Activated T-cell treated with anti-CD3 and anti-CD28 coated beads, Interleukin-2, amount 50 U/mL, for 24 hours (primary cell): ENCODE measurements around the gene TMEM60.
A peak's percentile ranks its signal among the peaks of the same experiment; 100 is the strongest.
"Not testable (repeated sequence)": the region's sequence is repeated elsewhere in the genome, so short reads cannot be mapped to it uniquely, and the experiment has no call there.

Experiments used
- DNase-seq: peaks from one replicate; pipeline ENCODE4 v3.0.0-alpha.2; 2020
- H3K27ac Mint-ChIP-seq: 2 replicates; pipeline ENCODE4 v1.8.0; 2020; ENCODE audit warnings: mild to moderate bottlenecking, mixed read lengths
- H3K27me3 Mint-ChIP-seq: 2 replicates; pipeline ENCODE4 v1.8.0; 2020; ENCODE audit warnings: mixed read lengths
- H3K36me3 Mint-ChIP-seq: 2 replicates; pipeline ENCODE4 v1.8.0; 2020; ENCODE audit warnings: low read depth, mixed read lengths
- H3K4me1 Mint-ChIP-seq: 2 replicates; pipeline ENCODE4 v1.8.0; 2020; ENCODE audit warnings: low read depth, mixed read lengths
- H3K4me3 Mint-ChIP-seq: 2 replicates; pipeline ENCODE4 v1.8.0; 2020; ENCODE audit warnings: mild to moderate bottlenecking, moderate library complexity, mixed read lengths
- H3K9me3 Mint-ChIP-seq: 2 replicates; pipeline ENCODE4 v1.8.0; 2020; ENCODE audit warnings: mixed read lengths

Gene TMEM60

GRCh38 chr7:77798394-77799077 is at the start of gene TMEM60, which contains the start of gene PHTF2:
TMEM60 (minus strand) TSS chr7:77798434; CDS start chr7:77794373, 4,061 bp downstream.
PHTF2 (plus strand) TSS chr7:77798773.
- H3K36me3 Mint-ChIP-seq = peaks cover 40% of the 10 kb centered on the region

GRCh38 chr7:77846317-77847092 is 48.3 kb upstream of the TMEM60 start:
- Mint-ChIP-seq H3K4me1 (peaks cover 28% of the 10 kb centered on the region), H3K27ac (no peak overlapping the region), H3K36me3 (peaks cover 42% of the 10 kb centered on the region), H3K9me3 (no peaks in the 10 kb centered on the region), H3K4me3 (no peak overlapping the region), H3K27me3 (no peaks in the 10 kb centered on the region)
- no peak for DNase-seq

More at GRCh38 chr7:77798394-77799077, at the start of gene TMEM60, which contains the start of gene PHTF2:
- Mint-ChIP-seq H3K27me3 (no peaks in the 10 kb centered on the region), H3K4me3 (peak within 1 kb of the TSS; percentile 97), H3K4me1 (peaks cover 72% of the 10 kb centered on the region), H3K9me3 (no peaks in the 10 kb centered on the region), H3K27ac (peak within 1 kb of the TSS; percentile 97)
- DNase-seq = peak; percentile 93

- Mint-ChIP-seq H3K36me3 (peaks cover 30% of the 10 kb centered on the region), H3K9me3 (no peaks in the 10 kb centered on the region), H3K4me3 (no peak overlapping the region), H3K4me1 (peaks cover 21% of the 10 kb centered on the region), H3K27ac (no peak overlapping the region), H3K27me3 (no peaks in the 10 kb centered on the region)
- DNase-seq = no peak
These were observed 45.0 kb upstream of the TMEM60 start for GRCh38 chr7:77843194-77843593.

- no peak for DNase-seq
- Mint-ChIP-seq H3K4me1 (peaks cover 19% of the 10 kb centered on the region), H3K27me3 (no peaks in the 10 kb centered on the region), H3K36me3 (peaks cover 18% of the 10 kb centered on the region), H3K4me3 (no peak overlapping the region), H3K9me3 (peaks cover 6% of the 10 kb centered on the region), H3K27ac (no peak overlapping the region)
These were observed 41.7 kb upstream of the TMEM60 start for GRCh38 chr7:77839919-77840318.

DNA sequence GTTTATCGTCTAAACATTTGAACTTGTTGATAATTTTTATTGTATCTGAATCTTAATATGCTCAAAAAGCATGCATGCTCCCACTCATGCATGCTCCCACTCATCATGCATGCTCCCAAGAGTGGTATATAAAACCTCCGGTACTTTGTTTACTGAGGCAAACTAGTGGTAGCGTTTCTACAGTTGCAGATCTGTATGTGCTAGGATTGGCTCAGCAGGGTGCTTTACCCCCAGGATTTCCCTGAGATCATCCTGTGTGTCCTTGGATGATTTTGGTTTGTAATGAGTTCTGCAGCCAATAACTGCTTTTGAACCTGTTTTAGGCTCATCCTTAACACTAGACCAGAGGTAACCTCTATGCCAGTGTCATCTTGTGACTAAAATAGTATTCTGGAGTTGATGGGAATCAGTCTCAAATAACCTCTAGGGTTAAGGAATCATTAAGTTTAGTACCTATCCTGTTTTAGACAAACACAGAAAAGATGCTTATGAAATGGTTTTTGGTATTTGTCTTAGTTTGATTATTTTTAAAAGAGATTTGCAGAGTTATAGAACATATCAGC is 40.8 kb upstream of the TMEM60 start:
- Mint-ChIP-seq H3K27ac (no peak overlapping the region), H3K36me3 (peaks cover 16% of the 10 kb centered on the region), H3K27me3 (no peaks in the 10 kb centered on the region), H3K9me3 (peaks cover 6% of the 10 kb centered on the region), H3K4me3 (no peak overlapping the region), H3K4me1 (peaks cover 26% of the 10 kb centered on the region)
- DNase-seq = no peak

- H3K27me3 Mint-ChIP-seq = no peaks in the 10 kb centered on the region
- no peak overlapping the region for H3K27ac Mint-ChIP-seq
- peaks cover 34% of the 10 kb centered on the region for H3K4me1 Mint-ChIP-seq
- H3K36me3 Mint-ChIP-seq = peaks cover 11% of the 10 kb centered on the region
- H3K4me3 Mint-ChIP-seq = no peak overlapping the region
- peaks cover 6% of the 10 kb centered on the region for H3K9me3 Mint-ChIP-seq
- no peak for DNase-seq
These were observed 39.7 kb upstream of the TMEM60 start for GRCh38 chr7:77837966-77838365.

DNA sequence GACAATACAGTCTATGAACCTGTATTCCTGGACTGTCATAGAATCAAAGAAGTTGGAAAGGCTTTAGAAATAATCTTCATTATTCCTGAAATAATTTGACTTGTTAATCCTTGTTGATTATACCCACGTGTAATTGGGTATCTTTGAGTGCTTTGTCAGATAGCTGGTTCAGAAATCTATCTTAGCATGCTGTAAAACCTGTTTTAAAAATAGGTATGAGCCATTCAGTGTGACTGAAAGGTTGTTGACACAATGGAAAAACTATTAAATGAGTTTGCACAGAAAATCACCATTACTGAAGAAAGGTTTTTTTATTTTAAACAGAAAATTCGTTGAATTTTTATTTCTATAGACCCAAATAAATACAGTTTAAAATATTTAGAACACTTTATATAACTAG is 39.0 kb upstream of the TMEM60 start:
- Mint-ChIP-seq H3K9me3 (peaks cover 6% of the 10 kb centered on the region), H3K27ac (no peak overlapping the region), H3K27me3 (no peaks in the 10 kb centered on the region), H3K36me3 (peaks cover 8% of the 10 kb centered on the region), H3K4me1 (peaks cover 37% of the 10 kb centered on the region), H3K4me3 (no peak overlapping the region)
- DNase-seq = no peak

- not testable (repeated sequence) for H3K36me3 Mint-ChIP-seq, H3K27me3 Mint-ChIP-seq, H3K27ac Mint-ChIP-seq, H3K4me3 Mint-ChIP-seq, H3K9me3 Mint-ChIP-seq, DNase-seq
- H3K4me1 Mint-ChIP-seq = peaks cover 46% of the 10 kb centered on the region
These were observed 38.2 kb upstream of the TMEM60 start for GRCh38 chr7:77836425-77836824.

DNA sequence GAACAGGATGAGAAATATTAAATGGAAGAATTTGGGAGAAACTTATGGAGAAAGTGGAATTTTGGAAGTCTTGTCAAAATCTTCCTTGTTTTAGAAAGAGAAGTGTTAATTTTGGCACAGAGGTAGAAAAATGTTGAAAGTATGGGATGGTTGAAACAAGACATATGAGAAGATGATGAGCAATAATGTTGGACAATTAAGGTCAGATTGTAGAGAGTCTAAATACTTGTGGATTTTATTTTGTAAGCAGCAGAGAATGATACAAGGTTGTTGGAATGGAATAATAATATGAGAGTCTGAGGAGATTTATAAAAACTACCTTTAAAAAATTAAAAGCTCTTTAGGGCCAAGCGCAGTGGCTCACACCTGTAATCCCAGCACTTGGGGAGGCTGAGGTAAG is 34.9 kb upstream of the TMEM60 start:
- no peak for DNase-seq
- H3K4me3 Mint-ChIP-seq = no peak overlapping the region
- peaks cover 6% of the 10 kb centered on the region for H3K9me3 Mint-ChIP-seq
- H3K27me3 Mint-ChIP-seq = no peaks in the 10 kb centered on the region
- H3K27ac Mint-ChIP-seq = no peak overlapping the region
- H3K4me1 Mint-ChIP-seq = peaks cover 57% of the 10 kb centered on the region
- H3K36me3 Mint-ChIP-seq = peaks cover 2% of the 10 kb centered on the region

GRCh38 chr7:77831953-77832352 is 33.7 kb upstream of the TMEM60 start:
- Mint-ChIP-seq H3K4me3 (no peak overlapping the region), H3K4me1 (peaks cover 57% of the 10 kb centered on the region), H3K27me3 (no peaks in the 10 kb centered on the region), H3K9me3 (peaks cover 7% of the 10 kb centered on the region), H3K27ac (peak overlapping the region; percentile 17), H3K36me3 (peaks cover 2% of the 10 kb centered on the region)
- DNase-seq = no peak

DNA sequence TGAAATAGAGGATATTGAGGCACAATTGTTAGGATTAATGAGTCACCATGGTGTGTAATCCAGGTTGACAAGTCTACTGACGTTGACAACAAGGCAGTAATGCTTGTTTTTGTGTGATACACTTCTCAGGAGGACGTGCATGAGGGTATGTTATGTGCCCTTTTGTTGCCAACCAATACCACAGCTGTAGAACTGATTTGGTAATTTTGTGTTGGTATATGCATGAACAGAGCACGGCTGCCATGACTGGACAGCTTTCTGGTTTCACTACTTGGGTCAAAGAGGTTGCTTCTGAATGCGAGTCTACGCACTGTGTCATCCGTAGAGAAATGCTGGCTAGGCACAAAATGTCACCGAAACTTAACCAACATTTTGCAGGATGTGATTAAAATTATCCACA is 33.2 kb upstream of the TMEM60 start:
- Mint-ChIP-seq H3K4me3 (no peak overlapping the region), H3K27me3 (no peaks in the 10 kb centered on the region), H3K4me1 (peaks cover 61% of the 10 kb centered on the region), H3K36me3 (peaks cover 6% of the 10 kb centered on the region), H3K27ac (peak overlapping the region; percentile 17), H3K9me3 (peaks cover 11% of the 10 kb centered on the region)
- DNase-seq = no peak

GRCh38 chr7:77830649-77831355 is 32.6 kb upstream of the TMEM60 start:
- no peak overlapping the region for H3K4me3 Mint-ChIP-seq
- peaks cover 11% of the 10 kb centered on the region for H3K36me3 Mint-ChIP-seq
- peak overlapping the region; percentile 26 for H3K27ac Mint-ChIP-seq
- no peak for DNase-seq
- H3K9me3 Mint-ChIP-seq = peaks cover 9% of the 10 kb centered on the region
- peaks cover 61% of the 10 kb centered on the region for H3K4me1 Mint-ChIP-seq
- H3K27me3 Mint-ChIP-seq = no peaks in the 10 kb centered on the region

DNA sequence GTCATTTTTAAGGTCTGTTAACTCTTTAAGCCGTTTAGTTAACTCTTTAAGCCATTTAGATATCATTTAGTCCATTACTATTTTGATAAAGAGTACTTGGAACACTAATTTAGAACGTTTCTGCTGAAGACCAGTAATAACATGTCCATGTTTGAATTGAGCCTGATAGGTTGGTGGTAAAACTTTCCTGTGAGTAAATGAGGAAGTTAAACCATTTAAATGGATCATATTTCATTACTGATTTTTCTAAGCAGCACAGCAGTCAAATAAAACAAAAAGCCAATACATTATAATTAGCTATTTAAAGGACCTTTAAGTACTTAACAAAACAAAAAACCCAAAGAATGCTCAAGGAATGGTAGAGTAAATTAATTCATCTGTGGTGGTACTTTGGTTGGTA is 29.8 kb upstream of the TMEM60 start:
- Mint-ChIP-seq H3K4me1 (peaks cover 52% of the 10 kb centered on the region), H3K9me3 (peaks cover 13% of the 10 kb centered on the region), H3K27ac (no peak overlapping the region), H3K4me3 (no peak overlapping the region), H3K27me3 (no peaks in the 10 kb centered on the region), H3K36me3 (peaks cover 26% of the 10 kb centered on the region)
- DNase-seq = no peak

DNA sequence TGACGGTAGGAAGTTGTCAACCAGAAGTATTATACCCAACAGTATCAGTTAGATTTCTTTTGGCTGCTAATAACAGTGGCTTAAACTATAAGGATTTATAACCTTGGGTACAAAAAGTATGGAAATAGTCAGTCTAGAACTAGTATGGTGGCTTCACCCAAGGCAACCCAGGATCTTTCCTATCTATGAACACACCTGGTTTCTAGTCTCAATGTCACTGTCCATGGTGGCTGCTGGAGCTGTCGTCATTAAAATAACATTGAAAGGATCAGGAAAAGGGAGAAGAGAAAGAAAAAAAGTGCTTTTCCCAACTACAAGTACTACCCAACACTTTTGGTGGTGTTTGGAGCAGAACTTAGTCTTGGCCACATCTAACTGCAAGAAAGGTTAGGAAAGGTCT is 28.1 kb upstream of the TMEM60 start:
- peaks cover 38% of the 10 kb centered on the region for H3K36me3 Mint-ChIP-seq
- peaks cover 42% of the 10 kb centered on the region for H3K4me1 Mint-ChIP-seq
- H3K27ac Mint-ChIP-seq = no peak overlapping the region
- H3K9me3 Mint-ChIP-seq = peaks cover 22% of the 10 kb centered on the region
- DNase-seq = no peak
- H3K27me3 Mint-ChIP-seq = no peaks in the 10 kb centered on the region
- no peak overlapping the region for H3K4me3 Mint-ChIP-seq
